Activated B cell treated with CpG ODN at 0.5 μM for 24 hours (primary cell): ENCODE measurements around the gene PRXL2A. TPM values are rescaled to one million over a fixed set of nuclear protein-coding genes. Genes with fewer than 3 reads are reported as not detected.
"Not testable (repeated sequence)": the region's sequence is repeated elsewhere in the genome, so short reads cannot be mapped to it uniquely, and the experiment has no call there.

ENCODE experiments used
- ATAC-seq: fragments of 200-7000 bp; cut with Tn5 transposase; one replicate; pipeline ENCODE4 v1.10.0; 2021; ENCODE audit warnings: low read depth, mild to moderate bottlenecking, moderate library complexity
- CTCF ChIA-PET: fragments of 350-600 bp; sonication (Branson Sonifier 250); formaldehyde crosslinking; loops from one replicate; lab custom pipeline; 2021; ENCODE audit warnings: antibody characterized with exemption; lab: Charles Lee
- POLR2A ChIA-PET: fragments of 350-600 bp; sonication (Branson Sonifier 250); formaldehyde crosslinking; loops from one replicate; lab custom pipeline; 2021; ENCODE audit warnings: antibody characterized with exemption; lab: Charles Lee
- DNase-seq: peaks from one replicate; pipeline ENCODE4 v3.0.0; 2022
- H3K27ac Mint-ChIP-seq: one replicate; pipeline ENCODE4 v1.8.0; 2020; ENCODE audit warnings: mixed read lengths
- H3K27me3 Mint-ChIP-seq: one replicate; pipeline ENCODE4 v1.8.0; 2021; ENCODE audit warnings: mixed read lengths
- H3K36me3 Mint-ChIP-seq: one replicate; pipeline ENCODE4 v1.8.0; 2021; ENCODE audit warnings: low read depth, mixed read lengths
- H3K4me1 Mint-ChIP-seq: one replicate; pipeline ENCODE4 v1.8.0; 2021; ENCODE audit warnings: mixed read lengths
- H3K4me3 Mint-ChIP-seq: one replicate; pipeline ENCODE4 v1.8.0; 2020; ENCODE audit warnings: mild to moderate bottlenecking, mixed read lengths
- H3K9me3 Mint-ChIP-seq: one replicate; pipeline ENCODE4 v1.8.0; 2020; ENCODE audit warnings: mixed read lengths
- CTCF ChIP-seq: fragments of 200-600 bp; IDR thresholded peaks from one replicate; pipeline ENCODE4 v1.8.0; 2022; ENCODE audit warnings: antibody characterized with exemption, mild to moderate bottlenecking
- intact Hi-C: fragments of 100-400 bp; cut with micrococcal nuclease; formaldehyde crosslinking; loops from one replicate; pipeline ENCODE4 v1.15.1; 2024
- total RNA-seq: library from RNA; stranded (reverse); gene quantifications from 2 replicates; pipeline ENCODE4 v1.2.3, GENCODE V29; 2022

PRXL2A gene
- total RNA-seq, 1 donor from 2014 or later: 8.5 TPM

GRCh38 chr10:80476685-80477084 is 68.3 kb downstream of the PRXL2A start:
- no peak overlapping the region for H3K4me3 Mint-ChIP-seq
- ChIA-PET POLR2A (no interaction called here), CTCF (no interaction called here)
- intact Hi-C loops: no loop called here
- TF ChIP-seq CTCF: no peak
- no peak for ATAC-seq
- peaks cover 39% of the 10 kb centered on the region for H3K4me1 Mint-ChIP-seq
- DNase-seq: no peak
- no peak overlapping the region for H3K27ac Mint-ChIP-seq
- no peaks in the 10 kb centered on the region for H3K27me3 Mint-ChIP-seq
- H3K36me3 Mint-ChIP-seq: peaks cover 35% of the 10 kb centered on the region
- peaks cover 8% of the 10 kb centered on the region for H3K9me3 Mint-ChIP-seq

GRCh38 chr10:80477813-80478212 is 69.5 kb downstream of the PRXL2A start:
- ATAC-seq: no peak
- no peak overlapping the region for H3K27ac Mint-ChIP-seq

GRCh38 chr10:80480373-80480772 is 72.0 kb downstream of the PRXL2A start:
- H3K9me3 Mint-ChIP-seq, H3K4me3 Mint-ChIP-seq, DNase-seq, CTCF ChIA-PET, H3K27me3 Mint-ChIP-seq, H3K27ac Mint-ChIP-seq, intact Hi-C loops, POLR2A ChIA-PET, ATAC-seq: not testable (repeated sequence)
- Mint-ChIP-seq H3K36me3 (peaks cover 35% of the 10 kb centered on the region), H3K4me1 (peaks cover 28% of the 10 kb centered on the region)

More at GRCh38 chr10:80477813-80478212, 69.5 kb downstream of the PRXL2A start:
- intact Hi-C loops: no loop called here
- peaks cover 31% of the 10 kb centered on the region for H3K4me1 Mint-ChIP-seq
- no peak overlapping the region for H3K4me3 Mint-ChIP-seq
- CTCF ChIA-PET: interaction anchor here (1.0 kb wide), 1 partner anchor 28 kb away, joined by 5 read pairs; no protein-coding TSS in a partner anchor
- POLR2A ChIA-PET: no interaction called here
- H3K36me3 Mint-ChIP-seq: peaks cover 32% of the 10 kb centered on the region
- no peak for DNase-seq
- no peak for TF ChIP-seq CTCF
- H3K27me3 Mint-ChIP-seq: no peaks in the 10 kb centered on the region
- H3K9me3 Mint-ChIP-seq: peaks cover 8% of the 10 kb centered on the region

- intact Hi-C loops: no loop called here
- ATAC-seq: no peak
- no peak for TF ChIP-seq CTCF
- POLR2A ChIA-PET: interaction anchor here (0.6 kb wide), 2 partner anchors 27 to 98 kb away, joined by 4 read pairs; no protein-coding TSS in a partner anchor
- Mint-ChIP-seq H3K4me3 (no peak overlapping the region), H3K9me3 (peaks cover 8% of the 10 kb centered on the region), H3K27me3 (no peaks in the 10 kb centered on the region), H3K36me3 (peaks cover 35% of the 10 kb centered on the region), H3K4me1 (peaks cover 32% of the 10 kb centered on the region), H3K27ac (no peak overlapping the region)
- no peak for DNase-seq
- CTCF ChIA-PET: interaction anchor here (1.7 kb wide), 1 partner anchor 24 kb away, joined by 6 read pairs; no protein-coding TSS in a partner anchor
Observed at GRCh38 chr10:80480852-80481251, 72.5 kb downstream of the PRXL2A start.

- H3K9me3 Mint-ChIP-seq: no peaks in the 10 kb centered on the region
- ChIA-PET CTCF (no interaction called here), POLR2A (no interaction called here)
- no peak overlapping the region for H3K4me3 Mint-ChIP-seq
- DNase-seq (no peak), ATAC-seq (no peak)
- peaks cover 21% of the 10 kb centered on the region for H3K36me3 Mint-ChIP-seq
- peaks cover 53% of the 10 kb centered on the region for H3K4me1 Mint-ChIP-seq
- intact Hi-C loops: loop anchor here (2.0 kb wide), 1 partner anchor 15 kb away; no protein-coding TSS in a partner anchor
- no peaks in the 10 kb centered on the region for H3K27me3 Mint-ChIP-seq
- H3K27ac Mint-ChIP-seq: no peak overlapping the region
- no peak for TF ChIP-seq CTCF
Observed at GRCh38 chr10:80484243-80484642, 75.9 kb downstream of the PRXL2A start.

GRCh38 chr10:80484676-80485075 is 76.3 kb downstream of the PRXL2A start:
- TF ChIP-seq CTCF: no peak
- peaks cover 53% of the 10 kb centered on the region for H3K4me1 Mint-ChIP-seq
- POLR2A ChIA-PET: no interaction called here
- H3K27me3 Mint-ChIP-seq: no peaks in the 10 kb centered on the region
- ATAC-seq: no peak
- CTCF ChIA-PET: no interaction called here
- intact Hi-C loops: loop anchor here (2.0 kb wide), 1 partner anchor 14 kb away; no protein-coding TSS in a partner anchor
- H3K27ac Mint-ChIP-seq: no peak overlapping the region
- H3K4me3 Mint-ChIP-seq: no peak overlapping the region
- H3K36me3 Mint-ChIP-seq: peaks cover 25% of the 10 kb centered on the region
- no peak for DNase-seq
- no peaks in the 10 kb centered on the region for H3K9me3 Mint-ChIP-seq
